ENCODE results near the gene CNKSR3. TPM values are rescaled to one million over a fixed set of nuclear protein-coding genes. Genes with fewer than 3 reads are reported as not detected.
A peak's percentile ranks its signal among the peaks of the same experiment; 100 is the strongest.

Gene CNKSR3
- total RNA-seq, 6 donors from 2014 or later: 2.1 to 14.3 (median 7.5) TPM

DNA sequence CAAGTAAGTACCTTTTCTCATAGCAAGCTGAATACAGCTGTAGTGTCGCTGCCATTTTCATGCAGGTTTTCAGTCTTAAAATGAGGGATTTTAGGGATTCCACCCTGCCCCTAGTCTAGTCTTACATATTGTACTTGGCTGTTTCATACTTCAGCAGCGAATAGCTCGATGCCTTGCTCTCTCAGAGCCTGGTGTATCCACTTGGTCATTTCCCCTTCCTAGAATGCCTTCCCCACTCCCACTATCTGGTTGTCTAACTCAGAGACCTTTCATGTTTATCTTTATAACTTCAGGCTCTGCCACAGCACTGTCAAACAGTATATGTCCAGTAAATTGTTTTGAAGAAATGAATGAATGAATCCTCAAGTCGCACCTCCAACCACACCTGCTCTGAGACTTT is 132.8 kb downstream of the CNKSR3 start:
- Histone ChIP-seq H3K27ac (no peak overlapping the region), H3K27me3 (no peaks in the 10 kb centered on the region), H3K4me3 (no peak overlapping the region), H3K4me1 (no peaks in the 10 kb centered on the region), H3K9me3 (no peaks in the 10 kb centered on the region), H3K36me3 (no peaks in the 10 kb centered on the region)
- TF ChIP-seq POLR2A (IDR thresholded peaks at IDR 0.05) (no peak), EP300 (IDR thresholded peaks at IDR 0.05) (no peak), CTCF (IDR thresholded peaks at IDR 0.05) (no peak), POLR2AphosphoS5 (IDR thresholded peaks at IDR 0.05) (no peak)
- 91 to 93% methylated on average over 4 of the region's 4 CpGs for WGBS, 2 donors
- DNase-seq (no peak), ATAC-seq (ENCODE audit: low FRiP score in 2 of 2) (no peak)

DNA sequence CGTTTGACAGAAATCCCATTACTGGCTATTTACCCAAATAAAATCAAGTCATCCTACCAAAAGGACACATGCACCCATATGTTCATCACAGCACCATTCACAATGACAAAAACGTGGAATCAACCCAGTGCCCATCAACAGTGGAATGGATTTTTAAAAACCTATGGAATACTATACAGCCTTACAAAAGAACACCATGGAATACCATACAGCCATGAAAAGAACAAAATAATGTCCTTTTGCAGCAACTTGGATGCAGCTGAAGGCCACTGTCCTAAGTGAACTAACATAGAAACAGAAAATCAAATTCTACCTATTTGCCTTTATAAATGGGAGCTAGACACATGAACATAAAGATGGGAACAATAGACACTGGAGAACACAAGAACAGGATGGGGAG is 136.5 kb downstream of the CNKSR3 start:
- Histone ChIP-seq H3K9me3 (no peaks in the 10 kb centered on the region), H3K4me3 (no peak overlapping the region), H3K4me1 (peaks cover 0 to 6% (median 0%) of the 10 kb centered on the region in 4 donors), H3K36me3 (no peaks in the 10 kb centered on the region), H3K27ac (no peak overlapping the region), H3K27me3 (no peaks in the 10 kb centered on the region)
- TF ChIP-seq CTCF (IDR thresholded peaks at IDR 0.05): no peak
- no peak for TF ChIP-seq EP300 (IDR thresholded peaks at IDR 0.05)
- TF ChIP-seq POLR2AphosphoS5 (IDR thresholded peaks at IDR 0.05): no peak
- TF ChIP-seq POLR2A (IDR thresholded peaks at IDR 0.05): no peak
- DNase-seq (no peak), ATAC-seq (ENCODE audit: low FRiP score in 2 of 2) (no peak)
- 93% methylated on average over 2 of the region's 2 CpGs for WGBS, 2 donors

GRCh38 chr6:154371281-154371680 is 139.2 kb downstream of the CNKSR3 start:
- WGBS, 2 donors: 52 to 60% methylated on average over 4 of the region's 4 CpGs
- Histone ChIP-seq H3K36me3 (no peaks in the 10 kb centered on the region), H3K27me3 (no peaks in the 10 kb centered on the region), H3K4me1 (peaks cover 0 to 6% (median 0%) of the 10 kb centered on the region in 4 donors), H3K27ac (no peak overlapping the region), H3K4me3 (no peak overlapping the region), H3K9me3 (no peaks in the 10 kb centered on the region)
- no peak for TF ChIP-seq POLR2AphosphoS5 (IDR thresholded peaks at IDR 0.05)
- TF ChIP-seq POLR2A (IDR thresholded peaks at IDR 0.05): no peak
- no peak for TF ChIP-seq EP300 (IDR thresholded peaks at IDR 0.05)
- no peak for TF ChIP-seq CTCF (IDR thresholded peaks at IDR 0.05)
- DNase-seq (no peak), ATAC-seq (ENCODE audit: low FRiP score in 2 of 2) (no peak)

DNA sequence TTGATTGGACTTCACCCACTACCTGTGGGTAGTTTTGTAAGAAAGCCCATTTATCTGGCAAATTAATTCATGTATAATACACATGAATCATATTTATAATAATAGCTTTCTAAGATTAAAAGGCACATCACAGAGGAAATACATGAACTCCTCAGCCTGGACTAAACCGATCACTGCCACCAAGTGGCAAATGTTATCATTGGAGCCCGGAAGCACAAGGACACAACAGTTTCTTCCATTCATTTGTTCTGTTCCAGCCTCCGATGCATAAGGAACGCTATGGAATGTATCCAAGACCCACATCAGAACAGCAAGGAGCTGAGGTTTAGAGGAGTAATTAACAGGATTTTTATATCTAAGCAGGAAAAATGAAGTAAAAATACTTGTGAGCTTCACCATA is 139.9 kb downstream of the CNKSR3 start:
- DNase-seq: no peak
- no peaks in the 10 kb centered on the region for H3K36me3 ChIP-seq

More for the DNA sequence above, 139.9 kb downstream of the CNKSR3 start:
- TF ChIP-seq POLR2A (IDR thresholded peaks at IDR 0.05): no peak
- TF ChIP-seq CTCF (IDR thresholded peaks at IDR 0.05): peak in 4 of 6 experiments; percentile 12 to 34 (median 28)
- TF ChIP-seq EP300 (IDR thresholded peaks at IDR 0.05): no peak
- no peak for TF ChIP-seq POLR2AphosphoS5 (IDR thresholded peaks at IDR 0.05)
- peak in 1 of 2 donors; percentile 64 for ATAC-seq (ENCODE audit: low FRiP score in 2 of 2)
- no peak overlapping the region for H3K27ac ChIP-seq
- H3K9me3 ChIP-seq: no peaks in the 10 kb centered on the region
- 4 to 12% methylated on average over 4 of the region's 4 CpGs for WGBS, 2 donors
- no peaks in the 10 kb centered on the region for H3K27me3 ChIP-seq
- H3K4me3 ChIP-seq: no peak overlapping the region
- peaks cover 0 to 6% (median 0%) of the 10 kb centered on the region in 4 donors for H3K4me1 ChIP-seq
